ENCODE measurements around the gene CFAP68.
"Not testable (repeated sequence)": the region's sequence is repeated elsewhere in the genome, so short reads cannot be mapped to it uniquely, and the experiment has no call there.

Gene CFAP68

GRCh38 chr11:111913997-111914396 lies 34.7 kb downstream of the CFAP68 start:
- in situ Hi-C loops (cut with MboI; ENCODE audit: low sequenced_read_pairs), result no loop called here

- in situ Hi-C loops (cut with MboI; ENCODE audit: low sequenced_read_pairs), result no loop called here
These were observed 37.4 kb downstream of the CFAP68 start for GRCh38 chr11:111916768-111917167.

GRCh38 chr11:111917312-111917711 lies 38.0 kb downstream of the CFAP68 start:
- in situ Hi-C loops (cut with MboI; ENCODE audit: low sequenced_read_pairs), result no loop called here

GRCh38 chr11:111917788-111918187 lies 38.4 kb downstream of the CFAP68 start:
- in situ Hi-C loops (cut with MboI; ENCODE audit: low sequenced_read_pairs), result no loop called here

GRCh38 chr11:111918390-111919256 lies 39.3 kb downstream of the CFAP68 start, which contains the start of gene C11orf52:
Gene C11orf52 (plus strand): TSS chr11:111918913. CDS start chr11:111918973, 60 bp downstream.
- in situ Hi-C loops (cut with MboI; ENCODE audit: low sequenced_read_pairs), result no loop called here

GRCh38 chr11:111920908-111921307 lies 41.6 kb downstream of the CFAP68 start:
- in situ Hi-C loops (cut with MboI; ENCODE audit: low sequenced_read_pairs), result no loop called here

GRCh38 chr11:111921541-111922230 lies 42.3 kb downstream of the CFAP68 start:
- in situ Hi-C loops (cut with MboI; ENCODE audit: low sequenced_read_pairs), result no loop called here

GRCh38 chr11:111922803-111923202 lies 43.5 kb downstream of the CFAP68 start:
- in situ Hi-C loops (cut with MboI; ENCODE audit: low sequenced_read_pairs), result no loop called here

GRCh38 chr11:111923351-111923788 lies 44.0 kb downstream of the CFAP68 start:
- in situ Hi-C loops (cut with MboI; ENCODE audit: low sequenced_read_pairs), result no loop called here

- in situ Hi-C loops (cut with MboI; ENCODE audit: low sequenced_read_pairs), result no loop called here
These were observed 44.6 kb downstream of the CFAP68 start for GRCh38 chr11:111923951-111924350.

- in situ Hi-C loops (cut with MboI; ENCODE audit: low sequenced_read_pairs), result no loop called here
These were observed 46.6 kb downstream of the CFAP68 start for GRCh38 chr11:111925953-111926352.

- in situ Hi-C loops (cut with MboI; ENCODE audit: low sequenced_read_pairs), result no loop called here
These were observed 47.4 kb downstream of the CFAP68 start for GRCh38 chr11:111926505-111927391.

- in situ Hi-C loops (cut with MboI; ENCODE audit: low sequenced_read_pairs), result no loop called here
These were observed 51.1 kb downstream of the CFAP68 start for GRCh38 chr11:111930472-111930871.

GRCh38 chr11:111932611-111932950 lies 53.2 kb downstream of the CFAP68 start:
- in situ Hi-C loops (cut with MboI; ENCODE audit: low sequenced_read_pairs), result no loop called here

GRCh38 chr11:111933176-111933575 lies 53.8 kb downstream of the CFAP68 start:
- in situ Hi-C loops (cut with MboI; ENCODE audit: low sequenced_read_pairs), result not testable (repeated sequence)

- in situ Hi-C loops (cut with MboI; ENCODE audit: low sequenced_read_pairs), result no loop called here
These were observed 54.5 kb downstream of the CFAP68 start for GRCh38 chr11:111933872-111934271.

GRCh38 chr11:111934306-111934705 lies 55.0 kb downstream of the CFAP68 start:
- in situ Hi-C loops (cut with MboI; ENCODE audit: low sequenced_read_pairs), result no loop called here

All from HL-60/S4 treated with retinoic acid at 250 ng/mL for 4 days and 3 days (cell line).